EL (cell line): ENCODE data around the gene TNNC1.

Source experiments
- DNase-seq: peaks from one replicate; pipeline ENCODE4 v3.0.0-alpha.2; 2016

Gene TNNC1

DNA sequence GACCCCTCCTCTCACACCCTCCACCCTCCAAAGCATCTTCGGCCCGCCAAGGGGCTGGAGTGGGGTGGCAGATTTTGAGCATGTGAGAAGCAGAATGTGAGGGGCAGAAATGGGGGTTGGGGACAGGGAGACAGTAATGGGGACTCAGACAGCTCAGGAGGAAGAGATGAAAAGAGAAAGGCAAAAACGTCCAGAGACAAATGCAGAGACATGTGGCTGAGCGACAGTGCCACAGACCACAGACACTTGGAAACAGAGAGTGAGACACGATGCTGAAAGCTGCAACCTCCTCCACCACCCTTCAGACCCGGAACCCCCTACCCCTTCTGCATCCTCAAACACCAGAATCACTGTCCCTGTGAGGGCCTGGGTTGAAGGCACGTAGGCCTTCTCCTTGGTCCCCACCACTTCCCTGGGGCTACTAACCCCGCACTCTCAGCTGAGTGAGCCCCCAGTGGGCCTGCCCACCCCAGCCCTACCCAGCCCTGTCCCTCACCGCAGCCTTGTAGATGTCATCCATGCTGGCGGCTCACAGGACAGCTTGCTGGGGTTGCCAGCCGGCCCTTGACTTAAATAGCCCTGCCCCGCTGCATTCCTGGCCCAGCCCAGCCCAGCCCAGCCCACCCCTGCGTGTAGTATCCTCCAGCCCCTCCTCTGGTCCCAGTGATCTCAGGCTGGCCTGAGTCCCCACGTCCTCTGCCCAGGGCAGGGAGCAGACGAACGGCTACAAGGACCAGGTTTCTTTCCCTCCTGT, at the start of gene TNNC1:
TNNC1 (minus strand) TSS at position 546 of the 754 bp plus-strand sequence; CDS start at position 520, 26 bp downstream.
- DNase-seq: no peak

DNA sequence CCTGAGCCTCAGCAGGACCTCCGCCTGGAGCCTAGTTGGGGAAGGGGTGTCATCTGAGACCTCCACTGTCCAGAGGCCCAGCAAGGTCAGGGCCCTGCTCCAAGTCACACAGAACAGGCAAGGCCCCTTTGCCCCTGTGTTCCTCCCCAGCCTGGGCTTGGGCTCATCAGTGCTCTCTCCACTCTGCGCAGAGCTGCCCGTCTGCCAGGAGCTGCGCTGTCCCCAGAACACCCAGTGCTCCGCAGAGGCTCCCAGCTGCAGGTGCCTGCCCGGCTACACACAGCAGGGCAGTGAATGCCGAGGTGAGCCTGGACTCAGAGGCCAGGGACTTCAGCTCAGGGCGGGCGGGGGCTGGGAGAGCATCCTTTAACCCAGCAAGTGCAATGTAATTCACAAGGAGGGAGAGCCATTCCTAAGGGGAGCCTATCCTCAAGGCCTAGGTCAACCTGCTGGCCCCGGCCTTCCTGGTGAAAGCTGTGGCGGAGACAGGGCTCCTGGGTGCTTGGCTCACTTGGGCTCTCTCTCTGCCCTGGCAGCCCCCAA, 49.0 kb upstream of the TNNC1 start:
- DNase-seq: no peak

DNA sequence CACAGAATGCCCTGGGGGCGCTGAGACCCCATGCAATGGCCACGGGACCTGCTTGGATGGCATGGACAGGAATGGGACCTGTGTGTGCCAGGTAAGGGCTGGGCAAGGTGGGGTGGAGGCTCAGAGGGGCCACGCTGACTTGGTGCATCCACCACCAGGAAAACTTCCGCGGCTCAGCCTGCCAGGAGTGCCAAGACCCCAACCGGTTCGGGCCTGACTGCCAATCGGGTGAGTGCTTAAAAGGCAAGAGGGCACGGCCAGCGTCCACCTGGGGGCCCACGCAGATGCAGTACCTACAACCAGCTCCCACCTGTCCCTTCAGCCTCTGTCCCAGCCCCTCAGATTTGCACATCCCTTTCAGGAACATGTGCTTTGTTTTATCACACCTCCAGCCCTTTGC, 48.2 kb upstream of the TNNC1 start:
- DNase-seq: no peak

DNA sequence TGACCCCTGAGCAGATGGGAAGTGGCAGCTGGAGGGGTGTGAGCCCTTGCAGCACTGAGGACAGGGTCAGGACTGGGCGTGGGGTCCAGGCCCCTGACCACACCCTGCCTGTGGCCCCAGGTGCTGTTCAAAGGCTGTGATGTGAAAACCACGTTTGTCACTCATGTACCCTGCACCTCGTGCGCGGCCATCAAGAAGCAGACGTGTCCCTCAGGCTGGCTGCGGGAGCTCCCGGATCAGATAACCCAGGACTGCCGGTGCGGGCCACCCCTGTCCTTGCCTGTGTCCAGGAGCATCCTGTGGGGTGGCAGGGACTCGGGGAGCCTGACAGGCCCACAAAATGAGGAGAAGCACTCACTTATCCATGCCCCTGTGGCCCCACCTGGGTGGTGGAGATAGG, 47.2 kb upstream of the TNNC1 start:
- DNase-seq: no peak

DNA sequence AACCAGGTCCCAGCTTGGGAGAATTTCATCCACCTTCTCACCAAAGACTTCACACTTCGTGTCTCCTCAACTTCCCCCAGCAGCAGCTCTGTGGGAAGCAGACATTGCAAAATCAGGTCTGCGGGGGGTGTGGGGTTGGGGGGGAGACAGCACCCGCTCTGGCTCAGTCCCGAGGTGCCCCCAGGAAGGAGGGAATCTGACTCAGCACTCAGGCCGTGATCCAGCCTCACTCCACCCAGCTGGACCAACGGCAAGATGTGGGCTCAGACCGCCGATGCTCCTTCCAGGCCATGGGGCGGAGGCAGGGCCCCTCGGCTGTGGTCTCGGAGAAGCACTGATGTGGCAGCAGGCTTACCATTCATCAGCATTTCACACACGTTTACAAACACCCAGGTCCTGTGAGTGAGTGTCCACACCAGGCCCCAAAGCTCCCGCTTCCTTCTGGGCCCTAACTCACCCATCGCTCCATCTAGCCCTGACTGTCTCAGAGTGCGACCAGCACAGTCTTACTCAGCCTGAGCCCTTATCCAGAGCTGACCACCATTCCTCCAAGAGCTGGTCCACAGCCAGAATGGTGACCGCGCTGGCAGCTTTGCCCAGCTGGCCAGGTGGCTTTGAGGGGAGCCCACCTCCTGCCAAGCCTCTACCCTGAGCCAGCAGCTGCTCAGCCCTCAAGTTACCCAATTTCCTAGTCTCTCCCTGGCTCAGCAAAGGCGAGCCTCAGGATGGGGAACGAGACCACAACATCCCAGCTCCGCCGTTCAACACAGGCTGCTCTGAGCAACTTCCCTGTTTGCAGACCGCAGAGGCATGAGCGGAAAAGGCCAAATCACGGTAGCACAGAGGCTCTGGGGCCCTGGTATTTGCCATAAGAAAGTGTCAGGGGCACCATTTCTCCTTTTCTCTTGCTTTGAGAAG, 44.6 kb upstream of the TNNC1 start:
- peak; percentile 50 for DNase-seq

DNA sequence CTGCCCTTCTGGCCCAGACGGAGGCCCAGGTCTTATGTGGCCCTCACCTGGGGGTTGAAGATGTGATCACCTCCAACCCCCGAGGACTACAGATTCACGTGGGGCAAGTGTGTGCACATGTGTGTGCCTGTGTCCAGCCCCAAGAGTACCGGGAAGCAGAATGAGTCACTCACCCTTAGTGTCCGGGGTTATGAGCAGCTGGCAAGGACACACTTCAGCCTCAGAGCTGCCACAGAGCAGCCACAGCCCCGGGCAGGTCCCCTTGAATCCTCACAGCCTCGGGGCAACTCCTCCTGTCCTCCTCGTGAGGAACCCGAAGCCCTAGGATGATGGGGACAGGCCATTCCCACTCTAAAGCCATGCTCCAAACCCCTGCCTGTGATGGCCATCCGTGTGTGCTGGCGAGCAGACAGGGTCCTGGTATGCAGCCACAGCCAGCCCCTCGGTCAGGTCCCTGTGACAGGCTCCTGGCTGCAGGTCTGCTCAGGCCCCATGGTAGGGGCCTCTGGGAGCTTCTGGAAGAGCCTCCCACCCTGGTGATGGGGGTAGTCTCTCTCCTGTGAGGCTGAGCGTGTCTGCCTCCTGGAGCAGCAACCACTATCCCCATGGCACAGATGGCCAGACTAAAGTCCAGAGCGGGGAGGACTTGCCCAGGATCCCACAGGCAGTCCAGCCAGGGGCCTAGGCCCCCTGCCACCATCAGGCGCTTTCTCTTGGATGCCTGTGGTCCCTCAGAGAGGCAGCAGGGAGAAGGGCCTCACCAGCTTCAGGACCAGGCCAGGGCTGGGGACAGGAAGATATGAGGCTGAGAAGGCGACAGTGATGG, 42.1 kb upstream of the TNNC1 start:
- DNase-seq: peak; percentile 69

DNA sequence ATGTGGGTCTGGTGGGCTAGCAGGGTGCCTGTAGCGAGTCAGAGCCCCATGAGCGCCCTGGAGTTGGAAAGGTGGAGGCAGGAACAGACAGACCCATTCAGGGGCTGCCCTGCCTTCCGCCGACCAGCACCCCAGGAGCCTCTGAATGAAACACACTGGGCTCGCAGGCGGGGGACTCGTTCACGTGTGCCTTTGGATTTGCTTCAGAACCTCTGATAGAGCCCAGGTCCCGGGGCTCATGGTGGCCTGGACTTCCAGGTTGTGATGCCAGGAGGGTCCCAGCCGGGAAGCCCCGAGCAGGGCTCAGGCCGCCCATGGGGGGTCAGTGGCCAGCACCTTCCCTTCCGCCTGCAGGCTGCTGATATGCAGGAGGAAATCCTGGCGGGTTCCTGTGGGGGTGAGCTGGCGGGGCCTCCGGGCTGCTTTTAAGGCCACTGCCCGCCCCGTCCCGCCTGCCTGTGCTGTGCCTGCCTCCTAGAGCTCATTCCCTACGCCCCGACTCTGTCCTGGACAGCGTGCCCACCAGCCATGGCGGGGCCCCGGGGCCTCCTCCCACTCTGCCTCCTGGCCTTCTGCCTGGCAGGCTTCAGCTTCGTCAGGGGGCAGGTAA, 41.1 kb upstream of the TNNC1 start, which contains the start of gene STAB1:
STAB1 (plus strand) TSS at position 453 of the 610 bp plus-strand sequence; CDS start at position 529, 76 bp downstream.
- DNase-seq: no peak

DNA sequence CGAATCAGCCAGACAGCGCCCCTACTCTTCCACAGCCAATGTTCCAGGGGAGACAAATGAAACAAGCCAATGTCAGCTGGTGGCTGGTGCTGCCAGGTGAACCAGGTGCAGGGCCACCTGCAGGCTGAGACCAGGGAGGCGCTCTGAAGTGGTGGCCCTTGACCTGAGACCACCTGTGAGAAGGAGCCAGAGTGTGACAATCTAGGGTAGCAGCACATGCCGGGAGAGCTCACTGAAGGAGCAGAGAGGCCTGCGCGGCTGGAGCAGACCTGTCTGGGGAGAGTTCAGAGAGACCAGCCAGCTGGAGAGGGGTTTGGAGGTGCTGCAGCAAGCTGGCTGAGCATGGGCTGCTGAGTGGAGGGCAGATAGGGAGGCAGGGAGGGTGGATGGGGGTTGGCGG, 40.6 kb upstream of the TNNC1 start:
- no peak for DNase-seq

DNA sequence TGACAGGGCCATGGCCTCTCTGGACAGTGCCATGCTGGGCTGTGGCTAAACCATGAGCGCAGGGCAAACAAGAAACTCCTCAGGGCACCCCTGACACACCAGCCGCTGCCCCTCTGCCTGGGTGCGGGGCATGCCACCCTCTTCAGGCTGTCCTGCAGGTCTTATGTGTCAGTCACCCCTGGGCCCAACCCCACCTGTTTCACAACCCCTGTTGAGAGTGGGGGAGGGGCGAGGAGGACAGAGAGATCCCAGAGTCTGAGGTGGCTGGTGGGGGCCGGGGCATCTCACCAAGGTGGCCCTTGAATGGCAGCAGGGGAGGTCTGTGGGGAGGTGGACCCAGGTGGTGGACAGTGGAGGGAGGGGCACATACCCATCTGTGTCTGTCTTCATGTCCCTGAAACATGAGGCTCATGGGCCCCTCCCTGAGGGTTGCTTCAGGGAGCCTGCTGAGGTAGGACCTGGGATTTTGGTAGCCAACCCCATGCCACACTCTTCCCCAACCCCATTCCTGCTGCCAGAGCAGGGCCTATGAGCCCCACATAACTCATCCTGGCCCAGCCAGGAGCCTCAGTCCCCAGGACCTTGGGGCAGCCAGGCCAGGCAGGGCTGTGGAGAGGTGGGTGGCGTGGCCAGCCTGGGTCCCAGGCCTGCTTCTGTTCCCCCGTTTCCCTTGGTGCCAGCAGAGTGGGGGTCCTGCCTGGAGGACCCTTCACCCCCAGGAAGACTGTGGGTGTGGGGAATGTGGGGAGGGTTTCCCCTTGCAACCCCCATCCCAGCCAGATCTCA, 39.6 kb upstream of the TNNC1 start:
- DNase-seq: no peak

DNA sequence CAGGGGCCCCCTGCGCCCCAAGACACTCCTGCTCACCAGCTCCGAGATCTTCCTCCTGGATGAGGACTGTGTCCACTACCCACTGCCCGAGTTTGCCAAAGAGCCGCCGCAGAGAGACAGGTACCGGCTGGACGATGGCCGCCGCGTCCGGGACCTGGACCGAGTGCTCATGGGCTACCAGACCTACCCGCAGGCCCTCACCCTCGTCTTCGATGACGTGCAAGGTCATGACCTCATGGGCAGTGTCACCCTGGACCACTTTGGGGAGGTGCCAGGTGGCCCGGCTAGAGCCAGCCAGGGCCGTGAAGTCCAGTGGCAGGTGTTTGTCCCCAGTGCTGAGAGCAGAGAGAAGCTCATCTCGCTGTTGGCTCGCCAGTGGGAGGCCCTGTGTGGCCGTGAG, 38.2 kb upstream of the TNNC1 start:
- DNase-seq: no peak

DNA sequence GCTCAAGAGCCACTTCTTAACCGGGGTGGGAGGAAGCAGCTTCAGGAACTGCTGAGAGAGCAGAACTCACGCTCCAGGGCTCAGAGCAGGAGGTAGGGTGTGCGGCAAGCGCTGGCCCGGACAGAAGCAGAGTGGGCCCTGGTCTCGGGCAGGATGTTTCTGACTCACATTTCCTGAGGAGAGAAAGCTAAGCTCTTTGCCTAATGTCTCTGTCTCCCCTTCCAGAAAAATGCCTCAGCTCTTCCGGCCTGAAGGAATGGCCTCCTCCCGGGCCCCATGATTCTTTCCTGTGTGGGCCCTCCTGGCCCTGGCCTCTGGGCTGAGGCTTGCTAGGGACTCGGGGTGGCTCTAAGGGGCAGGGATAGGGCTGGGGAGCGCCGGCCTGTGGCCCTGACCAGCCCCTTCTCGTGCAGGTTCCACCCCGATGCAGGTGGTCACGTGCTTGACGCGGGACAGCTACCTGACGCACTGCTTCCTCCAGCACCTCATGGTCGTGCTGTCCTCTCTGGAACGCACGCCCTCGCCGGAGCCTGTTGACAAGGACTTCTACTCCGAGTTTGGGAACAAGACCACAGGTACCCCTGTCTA, 37.2 kb upstream of the TNNC1 start:
- peak; percentile 36 for DNase-seq

DNA sequence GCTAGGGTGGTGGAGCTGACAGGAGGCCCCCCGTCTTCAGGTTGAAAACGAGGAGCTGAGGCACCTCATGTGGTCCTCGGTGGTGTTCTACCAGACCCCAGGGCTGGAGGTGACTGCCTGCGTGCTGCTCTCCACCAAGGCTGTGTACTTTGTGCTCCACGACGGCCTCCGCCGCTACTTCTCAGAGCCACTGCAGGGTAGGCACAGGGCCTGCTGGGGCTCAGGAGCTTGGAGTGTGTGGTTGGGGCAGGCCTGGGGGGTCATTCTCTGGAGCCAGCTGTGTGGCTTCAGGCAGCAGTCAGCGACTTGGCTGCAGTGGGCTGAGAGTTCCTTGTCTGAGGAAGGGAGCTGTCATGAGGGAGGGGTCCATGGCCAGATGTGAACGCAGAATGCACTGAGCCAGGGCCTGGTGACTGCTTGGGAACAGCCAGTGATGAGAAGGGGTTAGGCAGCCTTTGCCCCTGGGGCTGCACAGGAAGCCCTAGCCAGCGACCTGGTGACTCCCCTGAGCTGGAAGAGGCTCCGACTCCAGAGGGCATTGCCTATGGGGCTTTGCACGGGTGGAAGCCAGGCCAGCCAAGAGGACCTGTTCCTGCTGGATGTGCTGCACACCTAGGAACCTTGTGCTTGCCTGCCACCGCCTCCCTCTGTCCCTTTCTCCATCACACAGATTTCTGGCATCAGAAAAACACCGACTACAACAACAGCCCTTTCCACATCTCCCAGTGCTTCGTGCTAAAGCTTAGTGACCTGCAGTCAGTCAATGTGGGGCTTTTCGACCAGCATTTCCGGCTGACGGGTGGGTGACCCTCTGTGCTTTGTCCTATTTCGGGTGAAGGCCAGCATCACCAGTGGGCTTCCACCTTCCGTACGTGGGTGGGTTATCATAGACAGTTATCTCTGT, 36.4 kb upstream of the TNNC1 start:
- DNase-seq: no peak

DNA sequence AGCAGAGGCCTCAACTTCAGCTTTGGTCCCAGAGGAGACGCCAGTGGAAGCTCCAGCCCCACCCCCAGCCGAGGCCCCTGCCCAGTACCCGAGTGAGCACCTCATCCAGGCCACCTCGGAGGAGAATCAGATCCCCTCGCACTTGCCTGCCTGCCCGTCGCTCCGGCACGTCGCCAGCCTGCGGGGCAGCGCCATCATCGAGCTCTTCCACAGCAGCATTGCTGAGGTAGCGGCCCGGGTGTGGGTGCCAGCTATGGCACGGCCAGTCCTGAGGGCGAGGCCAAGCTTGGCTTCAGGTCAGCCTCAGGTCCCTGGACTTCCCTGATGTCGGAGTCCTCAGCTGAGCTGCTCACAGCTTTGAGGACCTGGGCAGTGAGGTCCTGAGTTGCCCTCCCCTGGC, 35.6 kb upstream of the TNNC1 start:
- DNase-seq: no peak

DNA sequence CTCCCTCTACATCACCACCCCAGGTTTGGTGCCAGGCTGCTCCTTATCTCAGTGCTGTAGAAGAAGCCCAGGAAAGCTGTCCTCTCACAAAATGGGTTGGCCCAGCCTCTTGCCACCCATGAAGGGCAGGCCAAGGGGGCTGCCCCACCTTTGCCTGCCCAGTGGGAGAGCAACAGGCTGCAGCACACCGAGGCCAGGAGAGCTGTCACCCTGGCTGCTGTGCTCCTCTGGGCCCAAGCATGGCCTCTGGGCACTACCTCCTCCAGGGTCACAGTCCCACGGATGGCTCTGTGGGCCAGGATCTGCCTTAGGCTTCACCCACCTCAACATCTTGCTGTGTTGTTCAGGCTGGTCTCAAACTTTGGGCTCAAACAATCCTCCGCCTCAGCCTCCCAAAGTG, 34.9 kb upstream of the TNNC1 start:
- no peak for DNase-seq

DNA sequence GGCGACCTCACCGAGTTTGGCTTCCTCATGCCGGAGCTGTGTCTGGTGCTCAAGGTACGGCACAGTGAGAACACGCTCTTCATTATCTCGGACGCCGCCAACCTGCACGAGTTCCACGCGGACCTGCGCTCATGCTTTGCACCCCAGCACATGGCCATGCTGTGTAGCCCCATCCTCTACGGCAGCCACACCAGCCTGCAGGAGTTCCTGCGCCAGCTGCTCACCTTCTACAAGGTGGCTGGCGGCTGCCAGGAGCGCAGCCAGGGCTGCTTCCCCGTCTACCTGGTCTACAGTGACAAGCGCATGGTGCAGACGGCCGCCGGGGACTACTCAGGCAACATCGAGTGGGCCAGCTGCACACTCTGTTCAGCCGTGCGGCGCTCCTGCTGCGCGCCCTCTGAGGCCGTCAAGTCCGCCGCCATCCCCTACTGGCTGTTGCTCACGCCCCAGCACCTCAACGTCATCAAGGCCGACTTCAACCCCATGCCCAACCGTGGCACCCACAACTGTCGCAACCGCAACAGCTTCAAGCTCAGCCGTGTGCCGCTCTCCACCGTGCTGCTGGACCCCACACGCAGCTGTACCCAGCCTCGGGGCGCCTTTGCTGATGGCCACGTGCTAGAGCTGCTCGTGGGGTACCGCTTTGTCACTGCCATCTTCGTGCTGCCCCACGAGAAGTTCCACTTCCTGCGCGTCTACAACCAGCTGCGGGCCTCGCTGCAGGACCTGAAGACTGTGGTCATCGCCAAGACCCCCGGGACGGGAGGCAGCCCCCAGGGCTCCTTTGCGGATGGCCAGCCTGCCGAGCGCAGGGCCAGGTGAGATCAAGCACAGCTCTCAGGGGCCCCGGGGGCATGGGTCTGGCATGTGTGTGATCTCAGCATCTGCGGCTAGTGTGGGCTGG, 34.2 kb upstream of the TNNC1 start:
- no peak for DNase-seq

DNA sequence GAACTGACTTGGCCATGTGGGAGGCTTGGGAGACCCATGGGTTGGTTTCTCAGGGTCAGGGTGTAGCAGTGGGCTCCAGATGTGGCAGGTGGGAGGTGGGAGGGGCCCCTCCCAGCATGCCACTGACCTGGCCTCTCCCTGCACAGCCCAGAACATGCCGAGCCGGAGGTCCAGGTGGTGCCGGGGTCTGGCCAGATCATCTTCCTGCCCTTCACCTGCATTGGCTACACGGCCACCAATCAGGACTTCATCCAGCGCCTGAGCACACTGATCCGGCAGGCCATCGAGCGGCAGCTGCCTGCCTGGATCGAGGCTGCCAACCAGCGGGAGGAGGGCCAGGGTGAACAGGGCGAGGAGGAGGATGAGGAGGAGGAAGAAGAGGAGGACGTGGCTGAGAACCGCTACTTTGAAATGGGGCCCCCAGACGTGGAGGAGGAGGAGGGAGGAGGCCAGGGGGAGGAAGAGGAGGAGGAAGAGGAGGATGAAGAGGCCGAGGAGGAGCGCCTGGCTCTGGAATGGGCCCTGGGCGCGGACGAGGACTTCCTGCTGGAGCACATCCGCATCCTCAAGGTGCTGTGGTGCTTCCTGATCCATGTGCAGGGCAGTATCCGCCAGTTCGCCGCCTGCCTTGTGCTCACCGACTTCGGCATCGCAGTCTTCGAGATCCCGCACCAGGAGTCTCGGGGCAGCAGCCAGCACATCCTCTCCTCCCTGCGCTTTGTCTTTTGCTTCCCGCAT, 33.4 kb upstream of the TNNC1 start:
- no peak for DNase-seq

DNA sequence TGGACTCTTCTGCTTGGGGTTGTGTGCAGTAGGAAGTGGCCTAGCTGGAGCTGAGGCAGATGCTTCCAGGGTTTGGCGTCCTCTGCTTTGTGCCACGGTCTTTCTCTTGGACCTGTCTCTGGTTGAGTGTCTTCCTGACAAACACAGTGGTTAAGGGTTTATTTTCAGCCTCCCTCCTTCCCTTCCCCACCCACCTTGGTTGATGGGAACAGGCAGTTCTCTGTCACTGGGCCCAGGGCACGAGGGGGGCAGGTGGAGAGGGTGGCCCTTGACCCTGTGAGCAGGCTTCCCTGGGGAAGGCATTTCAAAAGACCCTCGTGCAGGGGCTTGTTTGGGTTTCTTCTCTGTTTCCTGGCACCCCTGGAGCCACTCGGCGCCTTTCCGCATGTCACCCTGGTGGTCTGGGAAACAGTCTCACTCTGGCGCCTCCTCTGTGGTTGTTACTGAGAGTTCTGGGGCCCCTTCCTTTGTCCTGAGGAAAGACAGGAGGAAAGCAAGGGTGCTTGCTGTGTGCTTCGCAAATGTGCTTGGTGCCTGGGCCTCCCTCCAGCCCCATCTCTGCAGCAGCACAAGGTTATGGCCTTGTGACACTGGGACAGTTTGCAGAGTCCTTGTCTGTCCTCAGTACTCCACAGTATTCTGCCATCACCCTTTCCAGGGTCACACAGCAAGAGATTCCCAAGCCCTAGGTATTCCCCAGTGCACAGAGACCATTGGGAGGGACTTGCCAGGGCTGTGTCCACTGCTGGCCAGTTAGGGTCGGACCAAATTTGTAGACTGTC, 31.0 kb upstream of the TNNC1 start:
- no peak for DNase-seq
